SU-DHL-6 (cell line): ENCODE results near the gene WDR83.

Experiments
- H2AFZ ChIP-seq: fragments of 200-600 bp; sonication (generic); 2 replicates; pipeline ENCODE4 v1.6.1; 2014; ENCODE audit warnings: low read depth, mild to moderate bottlenecking, moderate library complexity, mixed read lengths, antibody characterized with exemption, low read length; ENCODE audit not compliant: severe bottlenecking
- H3F3A ChIP-seq: fragments of 200-600 bp; shearing (Covaris generic); 2 replicates; pipeline ENCODE4 v1.6.0; 2016; ENCODE audit warnings: antibody characterized with exemption, mild to moderate bottlenecking; ENCODE audit not compliant: insufficient read depth
- H3K27ac ChIP-seq: fragments of 200-600 bp; sonication (generic); 2 replicates; pipeline ENCODE4 v1.5.1; 2016; ENCODE audit warnings: low read depth, mild to moderate bottlenecking, low read length, moderate library complexity, mixed read lengths
- H3K27me3 ChIP-seq: fragments of 200-600 bp; sonication (generic), shearing (Covaris generic); 2 replicates; pipeline ENCODE4 v1.6.0; 2014; ENCODE audit warnings: mild to moderate bottlenecking, low read length
- H3K36me3 ChIP-seq: fragments of 200-600 bp; sonication (generic); 2 replicates; pipeline ENCODE4 v1.6.1; 2014; ENCODE audit warnings: mild to moderate bottlenecking, low read length, mixed read lengths
- H3K4me2 ChIP-seq: fragments of 300-600, 200-600 bp; shearing (Covaris generic), sonication (generic); 2 replicates; pipeline ENCODE4 v1.6.0; 2014; ENCODE audit warnings: low read length, low read depth, mild to moderate bottlenecking; ENCODE audit not compliant: poor library complexity, severe bottlenecking
- H3K4me3 ChIP-seq: fragments of 200-600 bp; sonication (generic); 2 replicates; pipeline ENCODE4 v1.5.1; 2014; ENCODE audit warnings: antibody characterized with exemption, low read length, mild to moderate bottlenecking, mixed read lengths; ENCODE audit not compliant: insufficient read depth, poor library complexity, severe bottlenecking
- H3K79me2 ChIP-seq: fragments of 200-600 bp; sonication (generic); 2 replicates; pipeline ENCODE4 v1.6.1; 2014; ENCODE audit warnings: mild to moderate bottlenecking, low read length, moderate library complexity; ENCODE audit not compliant: insufficient read depth
- H3K9ac ChIP-seq: fragments of 200-600 bp; sonication (generic); 2 replicates; pipeline ENCODE4 v1.7.0; 2014; ENCODE audit warnings: mild to moderate bottlenecking, low read length
- H3K9me2 ChIP-seq: fragments of 200-600 bp; sonication (generic); replicated peaks from 2 replicates; pipeline ENCODE4 v1.6.1; 2014; ENCODE audit warnings: low read length; ENCODE audit not compliant: insufficient read depth
- H3K9me3 ChIP-seq: fragments of 200-600 bp; sonication (generic); 2 replicates; pipeline ENCODE4 v1.6.1; 2014; ENCODE audit warnings: low read length, mixed read lengths; ENCODE audit not compliant: insufficient read depth
- H4K20me1 ChIP-seq: fragments of 200-600 bp; sonication (generic); 2 replicates; pipeline ENCODE4 v1.6.1; 2014; ENCODE audit warnings: low read depth, mild to moderate bottlenecking, antibody characterized with exemption, low read length, moderate library complexity, mixed read lengths
- EZH2phosphoT487 ChIP-seq: fragments of 200-600 bp; sonication (generic), shearing (Covaris generic); conservative IDR thresholded peaks from 2 replicates; pipeline ENCODE4 v1.6.1; 2018; ENCODE audit warnings: mild to moderate bottlenecking, antibody characterized with exemption, low read length, moderate library complexity, mixed read lengths
- TF ChIP-seq, protein P1 (sequence below): fragments of 200-600 bp; sonication (generic); IDR thresholded peaks from one replicate; pipeline ENCODE4 v1.5.1; 2017; ENCODE audit warnings: antibody characterized with exemption, mild to moderate bottlenecking, low read length, moderate library complexity; ENCODE audit not compliant: insufficient read depth, poor library complexity, severe bottlenecking

The WDR83 gene

DNA sequence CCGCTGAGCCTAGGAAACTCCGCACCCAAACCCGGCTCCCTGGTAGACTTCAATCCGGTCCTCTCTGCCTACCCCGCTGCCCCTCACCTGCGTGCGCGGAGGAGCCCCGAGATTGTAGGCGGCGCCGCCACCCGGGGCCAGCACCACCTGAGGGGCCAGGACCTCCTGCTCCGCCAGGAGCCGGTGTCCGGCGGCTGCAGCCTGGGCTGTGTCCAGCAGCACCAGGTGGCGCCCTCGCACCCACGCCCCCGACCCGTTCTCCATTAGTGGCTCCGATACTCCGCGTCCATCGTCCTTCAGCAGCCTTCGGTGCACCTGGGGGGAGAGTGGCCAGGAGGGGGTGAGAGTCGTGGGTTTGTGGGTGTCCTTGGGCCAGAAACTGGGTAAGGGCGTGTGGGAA, 18.5 kb upstream of the WDR83 start:
- Histone ChIP-seq H3K9me2 (no peaks in the 10 kb centered on the region), H4K20me1 (no peaks in the 10 kb centered on the region), H3K27me3 (no peaks in the 10 kb centered on the region), H3K79me2 (no peaks in the 10 kb centered on the region), H3K9ac (no peak overlapping the region), H2AFZ (no peak overlapping the region), H3K4me2 (no peak overlapping the region), H3K4me3 (no peak overlapping the region), H3K27ac (no peak overlapping the region), H3K9me3 (no peaks in the 10 kb centered on the region), H3K36me3 (no peaks in the 10 kb centered on the region), H3F3A (no peaks in the 10 kb centered on the region)
- no peak for TF ChIP-seq EZH2phosphoT487
- TF ChIP-seq, protein P1, sequence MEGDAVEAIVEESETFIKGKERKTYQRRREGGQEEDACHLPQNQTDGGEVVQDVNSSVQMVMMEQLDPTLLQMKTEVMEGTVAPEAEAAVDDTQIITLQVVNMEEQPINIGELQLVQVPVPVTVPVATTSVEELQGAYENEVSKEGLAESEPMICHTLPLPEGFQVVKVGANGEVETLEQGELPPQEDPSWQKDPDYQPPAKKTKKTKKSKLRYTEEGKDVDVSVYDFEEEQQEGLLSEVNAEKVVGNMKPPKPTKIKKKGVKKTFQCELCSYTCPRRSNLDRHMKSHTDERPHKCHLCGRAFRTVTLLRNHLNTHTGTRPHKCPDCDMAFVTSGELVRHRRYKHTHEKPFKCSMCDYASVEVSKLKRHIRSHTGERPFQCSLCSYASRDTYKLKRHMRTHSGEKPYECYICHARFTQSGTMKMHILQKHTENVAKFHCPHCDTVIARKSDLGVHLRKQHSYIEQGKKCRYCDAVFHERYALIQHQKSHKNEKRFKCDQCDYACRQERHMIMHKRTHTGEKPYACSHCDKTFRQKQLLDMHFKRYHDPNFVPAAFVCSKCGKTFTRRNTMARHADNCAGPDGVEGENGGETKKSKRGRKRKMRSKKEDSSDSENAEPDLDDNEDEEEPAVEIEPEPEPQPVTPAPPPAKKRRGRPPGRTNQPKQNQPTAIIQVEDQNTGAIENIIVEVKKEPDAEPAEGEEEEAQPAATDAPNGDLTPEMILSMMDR = no peak

DNA sequence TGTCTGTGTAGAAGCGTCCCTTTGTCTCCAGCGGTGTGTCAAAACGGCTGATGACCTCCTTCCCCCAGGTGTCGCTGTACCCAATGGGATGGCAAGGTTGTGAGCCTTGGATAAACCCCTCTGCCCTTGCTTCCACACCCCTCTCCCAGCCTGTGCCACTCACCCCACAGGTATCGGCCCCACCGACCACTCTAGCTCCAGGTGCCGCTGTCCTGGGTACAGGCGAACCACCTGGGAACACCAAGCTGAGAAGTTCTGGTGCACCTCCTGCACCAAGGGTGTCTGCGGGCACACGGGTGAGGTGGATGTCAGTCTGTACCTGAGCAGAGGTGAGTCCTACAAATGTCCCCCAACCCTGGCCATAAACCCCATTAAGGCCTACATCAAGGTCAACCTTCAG, 16.7 kb upstream of the WDR83 start:
- Histone ChIP-seq H2AFZ (no peak overlapping the region), H3K4me3 (no peak overlapping the region), H3K36me3 (no peaks in the 10 kb centered on the region), H3K9me3 (no peaks in the 10 kb centered on the region), H3K27me3 (no peaks in the 10 kb centered on the region), H3K9me2 (no peaks in the 10 kb centered on the region), H4K20me1 (no peaks in the 10 kb centered on the region), H3F3A (no peaks in the 10 kb centered on the region), H3K27ac (no peak overlapping the region), H3K4me2 (no peak overlapping the region), H3K79me2 (no peaks in the 10 kb centered on the region), H3K9ac (no peak overlapping the region)
- TF ChIP-seq EZH2phosphoT487 = no peak
- TF ChIP-seq, protein P1 = no peak

DNA sequence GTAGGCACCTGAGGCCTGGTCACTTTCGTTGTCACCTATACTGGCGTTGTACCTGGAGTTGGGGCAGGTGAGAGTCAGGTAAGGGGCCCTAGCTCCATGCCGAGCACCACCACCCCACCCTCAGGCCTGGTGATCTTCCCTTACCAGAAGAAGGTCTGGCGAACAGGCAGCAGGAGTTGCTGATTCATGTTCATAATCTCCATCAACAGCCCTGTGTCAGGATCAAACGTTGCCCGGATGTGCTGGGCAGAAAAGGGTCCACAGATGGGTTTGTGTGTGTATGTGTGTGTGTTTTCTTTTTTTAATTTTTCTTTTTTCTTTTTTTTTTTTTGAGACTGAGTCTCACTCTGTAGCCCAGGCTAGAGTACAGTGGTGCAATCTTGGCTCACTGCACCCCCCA, 14.4 kb upstream of the WDR83 start:
- H3K27ac ChIP-seq = no peak overlapping the region
- H3F3A ChIP-seq = no peaks in the 10 kb centered on the region
- H3K9ac ChIP-seq = no peak overlapping the region
- H3K27me3 ChIP-seq = no peaks in the 10 kb centered on the region
- TF ChIP-seq, protein P1 = no peak
- TF ChIP-seq EZH2phosphoT487 = no peak
- no peaks in the 10 kb centered on the region for H3K79me2 ChIP-seq
- H3K9me2 ChIP-seq = no peaks in the 10 kb centered on the region
- H3K4me3 ChIP-seq = no peak overlapping the region
- no peaks in the 10 kb centered on the region for H4K20me1 ChIP-seq
- 0 out of 2 replicates have a peak, but pooled peaks cover under 1% of the 10 kb centered on the region for H3K36me3 ChIP-seq
- no peak overlapping the region for H2AFZ ChIP-seq
- H3K9me3 ChIP-seq = no peaks in the 10 kb centered on the region
- no peak overlapping the region for H3K4me2 ChIP-seq
